ENCODE data around the gene YBEY.

DNA sequence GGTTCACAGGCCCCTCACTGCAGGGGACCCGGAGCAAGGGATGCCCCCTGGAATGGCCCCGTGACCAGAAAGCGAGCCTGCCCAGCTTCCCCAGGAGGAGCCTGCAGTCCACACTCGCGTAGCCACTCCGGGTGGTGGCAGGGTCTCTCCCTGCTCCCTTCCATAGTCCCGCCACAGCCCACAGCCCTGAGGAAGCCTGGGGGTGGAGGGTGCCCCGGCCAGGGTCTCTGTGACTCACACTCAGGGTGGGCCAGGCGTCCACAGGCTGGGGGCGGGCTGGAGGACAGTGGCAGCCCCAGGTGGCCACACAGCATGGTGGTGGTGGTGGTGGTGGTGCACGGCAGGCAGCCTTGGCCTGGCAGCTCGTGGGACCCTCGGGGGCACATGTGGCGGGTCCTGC lies 15.6 kb downstream of the YBEY start:
- TF ChIP-seq, protein P1, sequence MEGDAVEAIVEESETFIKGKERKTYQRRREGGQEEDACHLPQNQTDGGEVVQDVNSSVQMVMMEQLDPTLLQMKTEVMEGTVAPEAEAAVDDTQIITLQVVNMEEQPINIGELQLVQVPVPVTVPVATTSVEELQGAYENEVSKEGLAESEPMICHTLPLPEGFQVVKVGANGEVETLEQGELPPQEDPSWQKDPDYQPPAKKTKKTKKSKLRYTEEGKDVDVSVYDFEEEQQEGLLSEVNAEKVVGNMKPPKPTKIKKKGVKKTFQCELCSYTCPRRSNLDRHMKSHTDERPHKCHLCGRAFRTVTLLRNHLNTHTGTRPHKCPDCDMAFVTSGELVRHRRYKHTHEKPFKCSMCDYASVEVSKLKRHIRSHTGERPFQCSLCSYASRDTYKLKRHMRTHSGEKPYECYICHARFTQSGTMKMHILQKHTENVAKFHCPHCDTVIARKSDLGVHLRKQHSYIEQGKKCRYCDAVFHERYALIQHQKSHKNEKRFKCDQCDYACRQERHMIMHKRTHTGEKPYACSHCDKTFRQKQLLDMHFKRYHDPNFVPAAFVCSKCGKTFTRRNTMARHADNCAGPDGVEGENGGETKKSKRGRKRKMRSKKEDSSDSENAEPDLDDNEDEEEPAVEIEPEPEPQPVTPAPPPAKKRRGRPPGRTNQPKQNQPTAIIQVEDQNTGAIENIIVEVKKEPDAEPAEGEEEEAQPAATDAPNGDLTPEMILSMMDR (IDR thresholded peaks at IDR 0.05) = no peak
- no peak for TF ChIP-seq POLR2A (IDR thresholded peaks at IDR 0.05)

Data from esophagus squamous epithelium (tissue), 4 donors.